SK-N-SH (cell line): ENCODE data around the gene OSBPL9. TPM values are rescaled to one million over a fixed set of nuclear protein-coding genes. Genes with fewer than 3 reads are reported as not detected.

Experiments
- CTCF ChIA-PET: fragments of 300-600, 350-600 bp; formaldehyde crosslinking; extraction: SDS; loops from one replicate; lab custom pipeline; 2021; lab: Yijun Ruan, JAX
- POLR2A ChIA-PET: fragments of 350-600 bp; sonication (Branson Sonifier 250); formaldehyde crosslinking; extraction: SDS; loops from one replicate; lab custom pipeline; 2020; ENCODE audit warnings: antibody characterized with exemption, inconsistent platforms; lab: Yijun Ruan, JAX
- DNase-seq: peaks from one replicate; pipeline ENCODE4 v3.0.0; 2012
- H2AFZ ChIP-seq: fragments of 200-600 bp; sonication (generic); 2 replicates; pipeline ENCODE4 v1.8.1; 2016; ENCODE audit warnings: antibody characterized with exemption, mild to moderate bottlenecking, low read depth
- H3F3A ChIP-seq: fragments of 200-600 bp; sonication (generic); replicated peaks from 2 replicates; pipeline ENCODE3; 2016; ENCODE audit warnings: antibody characterized with exemption, mild to moderate bottlenecking; ENCODE audit not compliant: insufficient read depth
- H3K27ac ChIP-seq, 2 experiments: fragments of 200-500 bp in 1 of 2; fragments of 200-600 bp in 1 of 2; sonication (Bioruptor generic) in 1 of 2; sonication (generic), shearing (Covaris generic) in 1 of 2; 2 replicates each; pipeline versions ENCODE4 v1.5.1 to v1.6.1; 2014 to 2016; ENCODE audit warnings: low read depth in 2 of 2, inconsistent platforms in 1 of 2, low read length in 1 of 2, mild to moderate bottlenecking in 1 of 2, mixed read lengths in 1 of 2
- H3K27me3 ChIP-seq: fragments of 200-600 bp; sonication (generic), shearing (Covaris generic); 2 replicates; pipeline ENCODE4 v1.6.1; 2016; ENCODE audit warnings: mixed run types; ENCODE audit not compliant: insufficient read depth
- H3K36me3 ChIP-seq, 2 experiments: fragments of 200-500 bp in 1 of 2; fragments of 200-600 bp in 1 of 2; sonication (Bioruptor generic) in 1 of 2; sonication (generic) in 1 of 2; replicated peaks in 1 of 2; 2 replicates each; pipeline versions ENCODE3 to v1.5.1; 2014 to 2016; ENCODE audit warnings: low read length in 1 of 2, mild to moderate bottlenecking in 1 of 2; ENCODE audit not compliant: insufficient read depth in 2 of 2, control insufficient read depth in 1 of 2
- H3K4me1 ChIP-seq, 2 experiments: fragments of 200-500 bp in 1 of 2; fragments of 200-600 bp in 1 of 2; sonication (Bioruptor generic) in 1 of 2; sonication (generic), shearing (Covaris generic) in 1 of 2; 2 replicates each; pipeline versions ENCODE4 v1.5.1 to v1.6.1; 2014 to 2016; ENCODE audit warnings: low read depth in 1 of 2, low read length in 1 of 2, mixed run types in 1 of 2; ENCODE audit not compliant: insufficient read depth in 2 of 2, control insufficient read depth in 1 of 2
- H3K4me2 ChIP-seq: fragments of 200-600 bp; sonication (generic), shearing (Covaris generic); 2 replicates; pipeline ENCODE4 v1.6.1; 2017; ENCODE audit warnings: mixed run types
- H3K4me3 ChIP-seq, 2 experiments: fragments of 200-500 bp in 1 of 2; fragments of 200-600 bp in 1 of 2; sonication (Bioruptor generic) in 1 of 2; sonication (generic), shearing (Covaris generic) in 1 of 2; 2 replicates each; pipeline versions ENCODE4 v1.5.1 to v1.8.1; 2014 to 2016; ENCODE audit warnings: low read depth in 2 of 2, inconsistent platforms in 1 of 2, low read length in 1 of 2, mild to moderate bottlenecking in 1 of 2, mixed read lengths in 1 of 2, moderate library complexity in 1 of 2
- H3K79me2 ChIP-seq: fragments of 200-600 bp; sonication (generic); 2 replicates; pipeline ENCODE4 v1.8.1; 2017; ENCODE audit warnings: mild to moderate bottlenecking; ENCODE audit not compliant: insufficient read depth
- H3K9ac ChIP-seq: fragments of 200-600 bp; sonication (generic); 2 replicates; pipeline ENCODE4 v1.6.1; 2017; ENCODE audit warnings: mixed run types
- H3K9me2 ChIP-seq: fragments of 200-600 bp; sonication (generic); 2 replicates; pipeline ENCODE4 v1.6.1; 2017; ENCODE audit warnings: mixed run types
- H3K9me3 ChIP-seq: fragments of 200-600 bp; sonication (generic); 2 replicates; pipeline ENCODE4 v1.6.1; 2017; ENCODE audit warnings: mixed run types, mild to moderate bottlenecking, moderate library complexity
- H4K20me1 ChIP-seq: fragments of 200-600 bp; sonication (generic); 2 replicates; pipeline ENCODE4 v1.6.1; 2017; ENCODE audit warnings: mild to moderate bottlenecking, mixed run types; ENCODE audit not compliant: insufficient read depth
- CHD2 ChIP-seq: fragments of 150-350 bp; IDR thresholded peaks from 2 replicates; pipeline ENCODE4 v1.6.1; 2018; ENCODE audit warnings: low read length; ENCODE audit not compliant: partially characterized antibody
- ELF1 ChIP-seq: IDR thresholded peaks from 2 replicates; pipeline ENCODE4 v1.4.0; 2012
- FOXM1 ChIP-seq: IDR thresholded peaks from 2 replicates; pipeline ENCODE4 v1.4.0; 2012; ENCODE audit warnings: low read depth, mild to moderate bottlenecking
- GABPA ChIP-seq: IDR thresholded peaks from 2 replicates; pipeline ENCODE4 v1.4.0; 2012; ENCODE audit warnings: low read depth, mild to moderate bottlenecking
- GATA2 ChIP-seq: sonication (generic); formaldehyde crosslinking; IDR thresholded peaks from 2 replicates; pipeline ENCODE4 v1.5.0; 2020; ENCODE audit warnings: mild to moderate bottlenecking, missing genetic modification reagents
- IRF3 ChIP-seq: fragments of 150-350 bp; IDR thresholded peaks from 2 replicates; pipeline ENCODE4 v1.6.1; 2016; ENCODE audit warnings: mild to moderate bottlenecking, low read depth, low read length
- MAX ChIP-seq: IDR thresholded peaks from 2 replicates; pipeline ENCODE4 v1.4.0; 2012; ENCODE audit warnings: low read depth
- MXI1 ChIP-seq: IDR thresholded peaks from 2 replicates; pipeline ENCODE4 v1.6.1; 2012; ENCODE audit warnings: mild to moderate bottlenecking, low read depth, low read length, improper control_type of control experiment
- NFIC ChIP-seq: IDR thresholded peaks from 2 replicates; pipeline ENCODE4 v1.4.0; 2012; ENCODE audit warnings: borderline replicate concordance
- NRF1 ChIP-seq: IDR thresholded peaks from 2 replicates; pipeline ENCODE4 v1.6.1; 2012; ENCODE audit warnings: low read depth, mild to moderate bottlenecking, low read length
- POLR2AphosphoS5 ChIP-seq: IDR thresholded peaks from 2 replicates; pipeline ENCODE4 v1.6.1; 2012; ENCODE audit warnings: low read depth, low read length
- RCOR1 ChIP-seq: fragments of 150-350 bp; IDR thresholded peaks from 2 replicates; pipeline ENCODE4 v1.6.1; 2017; ENCODE audit warnings: antibody characterized with exemption, low read length
- REST ChIP-seq: IDR thresholded peaks from 2 replicates; pipeline ENCODE4 v1.6.1; 2012; ENCODE audit warnings: mild to moderate bottlenecking, low read depth, low read length, moderate library complexity
- RXRA ChIP-seq: IDR thresholded peaks from 2 replicates; pipeline ENCODE4 v1.4.0; 2012; ENCODE audit warnings: low read depth, mild to moderate bottlenecking, borderline replicate concordance
- SIN3A ChIP-seq: IDR thresholded peaks from 2 replicates; pipeline ENCODE4 v1.6.1; 2012; ENCODE audit warnings: low read depth, mild to moderate bottlenecking, low read length, moderate library complexity, borderline replicate concordance
- USF1 ChIP-seq: IDR thresholded peaks from 2 replicates; pipeline ENCODE4 v1.4.0; 2012; ENCODE audit warnings: low read depth, borderline replicate concordance
- USF2 ChIP-seq: fragments of 150-350 bp; IDR thresholded peaks from 2 replicates; pipeline ENCODE4 v1.6.1; 2017; ENCODE audit warnings: antibody characterized with exemption, low read length, low read depth, borderline replicate concordance
- WGBS: methylation state at CpG from one replicate; pipeline ENCODE4 v1.1.6; 2017; ENCODE audit warnings: low lambda C conversion rate; 5-methylcytosine and 5-hydroxymethylcytosine counted together
- polyA plus RNA-seq, 3 experiments: library from polyadenylated mRNA; depleted of rRNA; stranded (reverse); fragments of >200 nt; gene quantifications; 2 replicates each; pipeline ENCODE4 v1.2.3, GENCODE V29; 2012

OSBPL9 gene
- polyA plus RNA-seq, 1 of the 3 experiments (the other 2 are of a cell fraction) = 43.9 TPM

GRCh38 chr1:51756290-51756689 lies 139.4 kb downstream of the OSBPL9 start:
- H3K9me2 ChIP-seq = no peaks in the 10 kb centered on the region
- peaks cover 32% of the 10 kb centered on the region for H3K79me2 ChIP-seq
- H3K4me1 ChIP-seq = no peaks in the 10 kb centered on the region; a peak in 1 of 4 replicates
- no peaks in the 10 kb centered on the region for H3K27me3 ChIP-seq
- 98% methylated on average over 2 of the region's 2 CpGs for WGBS
- peaks cover 26 to 65% of the 10 kb centered on the region in 2 experiments for H3K36me3 ChIP-seq
- H3K9me3 ChIP-seq = no peaks in the 10 kb centered on the region
- POLR2A ChIA-PET = no interaction called here
- TF ChIP-seq MXI1 (no peak), ELF1 (no peak), USF1 (no peak), GABPA (no peak), RCOR1 (no peak), SIN3A (no peak), REST (no peak), IRF3 (no peak)
- H3K9ac ChIP-seq = no peak overlapping the region
- CTCF ChIA-PET = interaction anchor here (0.7 to 1.3 kb wide), 3 partner anchors 15 to 187 kb away, joined by 3 to 5 read pairs (median 3); no protein-coding TSS in a partner anchor
- no peak for DNase-seq
- H3F3A ChIP-seq = peaks cover 28% of the 10 kb centered on the region
- H3K4me2 ChIP-seq = no peak overlapping the region
- no peaks in the 10 kb centered on the region for H4K20me1 ChIP-seq
- H3K27ac ChIP-seq = no peak overlapping the region
- H3K4me3 ChIP-seq = no peak overlapping the region
- H2AFZ ChIP-seq = no peak overlapping the region

- no peak overlapping the region for H3K9ac ChIP-seq
- no peaks in the 10 kb centered on the region; a peak in 1 of 4 replicates for H3K4me1 ChIP-seq
- H4K20me1 ChIP-seq = no peaks in the 10 kb centered on the region
- H3F3A ChIP-seq = peaks cover 32% of the 10 kb centered on the region
- H3K27ac ChIP-seq = no peak overlapping the region
- H3K36me3 ChIP-seq = peaks cover 21 to 54% of the 10 kb centered on the region in 2 experiments
- ChIA-PET POLR2A (no interaction called here), CTCF (no interaction called here)
- H3K9me2 ChIP-seq = no peaks in the 10 kb centered on the region
- H3K79me2 ChIP-seq = peaks cover 29% of the 10 kb centered on the region
- no peaks in the 10 kb centered on the region for H3K9me3 ChIP-seq
- H3K4me2 ChIP-seq = no peak overlapping the region
- H3K4me3 ChIP-seq = no peak overlapping the region
- DNase-seq = no peak
- 89% methylated on average over 4 of the region's 4 CpGs for WGBS
- H2AFZ ChIP-seq = no peak overlapping the region
- no peaks in the 10 kb centered on the region for H3K27me3 ChIP-seq
- TF ChIP-seq POLR2AphosphoS5 (no peak), GABPA (no peak), MAX (no peak), IRF3 (no peak), GATA2 (CRISPR knock-in tag) (no peak), RXRA (no peak), ELF1 (no peak), CHD2 (no peak), NFIC (no peak), RCOR1 (no peak), NRF1 (no peak), USF2 (no peak), FOXM1 (no peak), USF1 (no peak)
These were observed 141.4 kb downstream of the OSBPL9 start for GRCh38 chr1:51758310-51758709.
